Head of caudate nucleus (tissue), 42 donors: ENCODE results near the gene PIWIL4.
"Not testable (repeated sequence)": the region's sequence is repeated elsewhere in the genome, so short reads cannot be mapped to it uniquely, and the experiment has no call there.

Source experiments
- DNase-seq, 42 donors: peaks; one replicate each; pipeline versions ENCODE4 v3.0.0 to v3.0.0-alpha.2; 2020 to 2021; ENCODE audit warnings: mixed read lengths in 7 of 42
- intact Hi-C: fragments of 100-400 bp; cut with DNase I; formaldehyde crosslinking; loops from one replicate; pipeline ENCODE4 v1.15.0; 2022

The PIWIL4 gene

DNA sequence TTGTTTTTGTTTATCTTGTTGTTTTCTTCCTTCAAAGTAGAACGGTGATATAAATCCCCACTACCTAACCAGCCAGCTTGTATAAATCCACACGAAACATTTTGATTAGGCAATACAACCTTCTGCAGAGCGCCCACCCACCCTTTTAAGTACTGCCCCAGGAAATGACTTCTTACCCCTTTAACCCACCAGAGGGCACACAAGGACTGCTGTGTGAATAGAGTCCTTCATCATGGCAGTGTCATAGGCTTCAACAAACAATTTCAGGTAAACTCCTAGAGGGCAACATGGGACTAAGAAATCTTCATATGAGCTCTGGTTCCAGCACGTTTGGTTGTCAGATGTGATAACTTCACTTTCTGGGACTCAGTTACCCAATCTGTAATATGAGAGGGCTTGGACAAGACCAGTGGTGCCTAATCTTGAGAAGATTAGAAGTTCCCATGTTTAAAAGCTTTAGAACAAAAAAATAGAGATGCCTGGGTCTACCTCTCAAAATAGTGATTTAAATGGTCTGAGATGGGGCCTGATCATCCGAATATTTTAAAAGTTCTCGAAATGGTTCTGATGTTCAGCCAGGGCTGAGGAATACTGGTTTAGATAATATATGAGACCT lies 56.1 kb downstream of the PIWIL4 start:
- intact Hi-C loops: no loop called here
- DNase-seq: peak in 31 of 42 donors; percentile 13 to 71 (median 44)

DNA sequence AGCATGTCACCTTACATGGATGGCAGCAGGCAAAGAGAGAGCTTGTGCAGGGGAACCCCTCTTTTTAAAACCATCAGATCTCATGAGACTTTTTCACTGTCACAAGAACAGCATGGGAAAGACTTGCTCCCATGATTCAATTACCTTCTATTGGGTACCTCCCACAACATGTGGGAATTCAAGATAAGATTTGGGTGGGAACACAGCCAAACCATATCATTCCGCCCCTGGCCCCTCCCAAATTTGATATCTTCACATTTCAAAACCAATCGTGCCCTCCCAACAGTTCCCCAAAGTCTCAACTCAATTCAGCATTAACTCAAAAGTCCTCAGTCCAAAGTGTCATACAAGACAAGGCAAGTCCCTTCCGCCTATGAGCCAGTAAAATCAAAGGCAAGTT lies 58.3 kb downstream of the PIWIL4 start:
- DNase-seq, intact Hi-C loops: not testable (repeated sequence)

DNA sequence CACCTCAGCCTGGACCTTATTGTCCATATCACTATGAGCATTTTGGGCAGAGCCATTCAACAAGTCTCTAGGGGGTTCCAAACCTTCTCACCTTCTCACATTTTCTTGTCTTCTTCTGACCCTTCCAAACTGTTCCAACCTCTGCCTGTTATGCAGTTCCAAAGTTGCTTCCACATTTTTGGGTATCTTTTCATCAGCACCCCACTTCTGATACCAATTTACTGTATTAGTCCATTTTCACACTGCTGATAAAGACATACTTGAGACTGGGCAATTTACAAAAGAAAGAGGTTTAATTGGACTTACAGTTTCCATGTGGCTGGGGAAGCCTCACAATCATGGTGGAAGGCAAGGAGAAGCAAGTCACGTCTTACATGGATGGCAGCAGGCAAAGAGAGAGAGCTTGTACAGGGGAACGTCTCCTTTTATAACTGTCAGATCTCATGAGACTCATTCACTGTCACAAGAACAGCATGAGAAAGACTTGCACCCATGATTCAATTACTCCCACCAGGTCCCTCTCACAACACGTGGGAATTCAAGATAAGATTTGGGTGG lies 59.9 kb downstream of the PIWIL4 start:
- DNase-seq, intact Hi-C loops: not testable (repeated sequence)

DNA sequence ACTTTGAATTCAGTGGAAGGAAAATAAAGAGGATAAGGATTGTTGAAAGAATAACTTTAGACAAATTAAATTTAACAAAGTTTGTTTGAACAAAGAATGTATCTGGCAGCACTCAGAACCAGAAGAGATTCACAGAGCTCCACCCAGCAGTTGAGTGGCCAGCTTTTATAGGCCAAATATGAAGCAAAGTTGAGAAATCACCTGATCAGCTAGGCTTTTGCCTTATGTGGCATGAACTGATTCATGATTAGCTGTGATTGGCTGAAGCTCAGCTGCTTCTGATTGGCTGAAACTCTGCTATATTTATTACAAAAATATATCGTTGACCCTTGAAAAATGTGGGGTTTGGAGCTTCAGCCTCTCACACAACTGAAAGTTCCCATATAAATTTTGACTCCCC lies 62.6 kb downstream of the PIWIL4 start:
- DNase-seq: no peak
- intact Hi-C loops: no loop called here

DNA sequence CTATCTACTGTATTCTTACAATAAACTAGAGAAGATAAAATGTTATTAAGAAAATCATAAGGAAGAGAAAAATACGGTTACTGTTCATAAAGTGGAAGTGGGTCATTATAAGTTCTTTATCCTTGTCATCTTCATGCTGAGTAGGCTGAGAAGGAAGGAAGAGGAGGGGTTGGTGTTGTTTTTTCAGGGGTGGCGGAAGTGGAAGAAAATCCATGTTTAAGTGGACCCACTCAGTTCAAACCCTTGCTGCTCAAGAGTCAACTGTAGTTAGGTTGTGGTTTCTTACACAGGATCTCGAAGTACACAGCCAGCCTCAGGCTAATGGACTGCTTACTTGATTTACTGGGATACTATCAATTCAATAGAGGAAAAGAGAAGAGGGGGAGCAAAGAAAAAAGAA lies 63.1 kb downstream of the PIWIL4 start:
- intact Hi-C loops: no loop called here
- no peak for DNase-seq

DNA sequence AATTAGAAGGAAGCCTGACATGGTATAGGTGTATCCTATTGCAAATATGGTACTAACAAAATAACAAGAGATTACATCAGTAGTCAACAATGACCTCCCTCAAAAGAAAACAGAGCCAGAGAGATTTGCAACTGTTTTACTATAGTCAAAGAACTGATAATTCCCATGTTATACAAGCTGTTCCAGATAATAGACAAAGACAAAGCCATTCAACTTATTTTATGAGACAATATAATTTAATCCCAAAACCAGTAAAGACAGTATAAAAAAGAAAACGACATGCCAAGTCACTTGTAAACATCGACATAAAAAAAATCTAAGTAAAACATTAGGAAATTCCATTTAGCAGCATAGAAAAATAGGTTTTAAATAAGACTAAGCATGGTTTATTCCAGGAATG lies 65.2 kb downstream of the PIWIL4 start:
- intact Hi-C loops: no loop called here
- no peak for DNase-seq

DNA sequence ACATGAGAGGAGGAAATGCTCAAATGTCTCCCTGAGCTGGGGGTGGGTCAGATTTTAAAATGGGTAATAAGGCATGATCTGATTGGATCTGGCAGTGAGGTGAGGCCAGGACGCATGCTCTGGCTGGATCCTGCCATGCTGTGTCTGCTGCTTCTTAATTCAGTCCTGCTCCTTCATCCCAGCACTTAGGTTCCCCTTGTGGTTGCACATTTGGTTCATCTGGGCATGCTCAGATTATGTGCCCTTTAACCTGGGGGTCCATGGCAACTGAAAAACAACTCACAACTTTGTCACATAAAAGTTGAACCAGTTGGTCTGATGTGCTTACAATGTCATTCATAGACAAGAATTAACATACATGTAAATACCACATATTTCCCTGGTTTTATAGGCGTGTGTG lies 67.9 kb downstream of the PIWIL4 start:
- no peak for DNase-seq
- intact Hi-C loops: no loop called here

DNA sequence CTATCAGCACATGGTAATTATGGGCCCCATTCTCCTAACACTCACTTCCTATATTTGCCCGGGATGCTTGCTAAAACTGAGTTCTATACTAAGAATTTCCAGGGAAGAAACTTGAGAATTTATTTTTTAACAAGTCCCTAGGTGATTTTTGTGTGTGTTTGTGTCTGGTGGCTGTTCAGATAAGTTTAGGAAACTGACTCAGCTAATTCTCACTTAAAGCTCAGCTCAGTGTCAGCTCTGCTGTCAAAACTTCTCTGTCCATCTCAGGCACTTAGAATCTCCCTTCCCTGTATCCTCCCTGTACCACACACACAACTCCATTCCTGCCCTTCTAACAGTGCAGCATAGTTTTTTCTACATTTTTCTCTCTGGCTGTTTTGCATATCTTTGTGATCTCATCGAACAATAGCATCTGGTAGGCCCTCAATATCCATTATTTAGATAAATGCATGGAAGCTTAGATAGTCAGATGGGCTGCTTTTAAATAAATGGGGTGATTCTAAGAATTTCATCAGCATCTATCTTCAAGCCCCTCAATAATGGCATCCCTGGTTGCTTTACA lies 69.3 kb downstream of the PIWIL4 start:
- DNase-seq: no peak
- intact Hi-C loops: no loop called here

DNA sequence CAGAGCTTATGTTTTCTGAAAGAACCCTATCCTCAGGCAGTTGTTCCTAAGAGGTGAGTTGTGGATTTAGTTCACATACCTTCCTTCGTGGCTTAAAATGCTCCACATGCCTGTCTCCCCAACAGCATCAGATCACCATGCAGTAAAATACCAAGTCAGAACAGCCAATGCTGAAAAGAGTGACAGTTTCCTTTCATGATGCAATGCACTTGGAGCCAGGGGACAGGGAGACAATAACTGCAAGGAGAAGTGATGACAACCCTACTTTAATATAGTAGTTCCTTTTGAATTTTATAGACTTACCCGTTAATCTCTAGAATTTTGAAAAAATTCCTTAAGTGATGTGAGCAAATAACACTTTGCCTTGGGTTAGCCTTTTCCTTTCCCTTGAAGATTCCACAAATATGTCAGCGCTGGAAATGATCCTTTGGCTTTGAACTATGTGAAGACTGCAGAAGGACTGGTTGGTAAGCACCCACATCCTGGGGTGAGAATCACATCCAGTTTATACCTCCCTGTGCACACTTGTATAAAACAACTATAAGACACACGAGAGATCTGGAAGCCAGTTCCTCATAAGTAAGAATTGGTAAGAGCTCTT lies 71.2 kb downstream of the PIWIL4 start:
- no peak for DNase-seq
- intact Hi-C loops: no loop called here

DNA sequence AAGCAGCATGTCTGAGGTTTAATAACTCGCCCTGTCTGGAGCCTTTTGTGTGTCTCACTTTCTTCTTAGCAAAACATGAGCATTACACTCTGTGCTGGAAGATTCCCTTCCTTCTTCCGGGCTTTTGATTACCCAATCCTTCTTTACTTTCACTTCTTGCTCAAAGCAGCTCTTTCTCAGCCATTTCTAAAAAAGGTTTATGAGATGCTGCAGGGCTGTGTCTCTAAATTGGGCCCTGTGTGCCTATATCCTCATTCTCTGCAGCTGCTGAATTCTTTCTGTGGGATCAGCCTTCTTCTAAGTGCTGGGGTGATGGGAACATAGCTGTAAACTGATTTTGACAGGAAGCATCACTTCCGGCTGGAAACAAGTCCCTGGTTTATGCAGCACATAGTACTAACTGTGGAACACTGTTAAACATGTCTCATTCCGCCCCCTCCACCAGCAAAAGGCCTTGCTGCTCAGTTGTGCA lies 71.8 kb downstream of the PIWIL4 start:
- intact Hi-C loops: no loop called here
- peak in 5 of 42 donors; percentile 2 to 38 (median 8) for DNase-seq

DNA sequence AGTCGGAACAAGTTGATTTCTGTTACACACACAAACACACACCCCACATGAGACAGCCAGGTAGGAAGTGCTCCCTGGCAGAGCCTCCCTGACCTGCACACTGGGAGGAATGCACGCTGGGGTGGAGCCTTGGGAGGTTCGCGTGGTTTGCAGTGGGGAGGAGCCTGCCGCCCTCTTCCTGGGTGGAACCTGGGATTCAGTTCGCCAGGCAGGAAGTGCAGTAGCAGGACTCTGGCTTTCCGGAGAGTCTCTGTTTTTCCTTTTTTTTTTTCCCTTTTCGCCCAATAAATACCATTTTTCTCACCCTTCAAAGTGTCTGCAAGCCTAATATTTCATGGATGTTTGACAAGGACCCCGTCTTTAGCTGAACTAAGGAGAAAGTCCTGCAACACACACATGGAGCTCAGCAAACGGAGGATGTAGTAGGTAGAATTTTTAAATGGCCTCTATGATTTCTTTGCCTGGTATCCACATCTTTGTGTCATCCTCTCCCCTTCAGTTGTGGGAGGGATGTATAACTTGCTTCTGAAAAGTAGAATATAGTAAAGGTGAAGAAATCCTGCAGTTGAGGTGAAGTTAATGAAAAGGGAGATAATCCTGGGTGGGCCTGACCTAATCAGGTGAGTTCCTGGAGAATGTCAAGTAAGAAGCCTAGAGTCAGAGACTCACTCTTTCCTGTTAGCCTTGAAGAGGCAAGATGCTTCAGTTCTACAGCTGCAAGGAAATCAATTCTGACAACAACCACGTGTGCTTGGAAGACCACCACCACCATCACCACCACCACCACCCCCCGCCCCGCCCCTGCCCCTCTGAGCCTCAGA lies 72.9 kb downstream of the PIWIL4 start:
- no peak for DNase-seq
- intact Hi-C loops: no loop called here

DNA sequence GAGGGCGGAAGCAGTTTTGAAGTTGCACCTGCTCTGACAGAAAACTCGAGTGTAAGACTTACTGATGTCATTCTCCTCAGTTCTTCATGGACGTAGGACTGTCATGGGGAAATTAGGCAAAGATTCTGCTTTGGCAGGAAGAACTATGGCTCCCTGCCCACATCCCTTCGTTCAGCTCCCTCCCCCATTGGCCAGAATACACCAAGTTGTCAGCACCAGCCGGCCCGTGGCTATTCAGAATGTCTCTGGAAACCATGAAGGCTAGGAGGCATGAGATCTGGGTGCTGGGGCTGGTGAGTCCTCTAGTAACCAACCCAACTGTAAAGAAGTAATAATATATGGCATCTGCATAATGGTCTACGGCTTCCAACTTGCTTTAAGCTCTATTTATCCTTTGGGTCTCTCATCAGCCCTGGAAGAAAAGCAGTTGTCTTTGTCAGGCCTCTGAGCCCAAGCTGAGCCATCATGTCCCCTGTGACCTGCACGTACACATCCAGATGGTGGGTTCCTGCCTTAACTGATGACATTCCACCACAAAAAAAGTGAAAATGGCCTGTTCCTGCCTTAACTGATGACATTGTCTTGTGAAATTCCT lies 74.1 kb downstream of the PIWIL4 start:
- DNase-seq: peak in 13 of 42 donors; percentile 5 to 46 (median 21)
- intact Hi-C loops: no loop called here

DNA sequence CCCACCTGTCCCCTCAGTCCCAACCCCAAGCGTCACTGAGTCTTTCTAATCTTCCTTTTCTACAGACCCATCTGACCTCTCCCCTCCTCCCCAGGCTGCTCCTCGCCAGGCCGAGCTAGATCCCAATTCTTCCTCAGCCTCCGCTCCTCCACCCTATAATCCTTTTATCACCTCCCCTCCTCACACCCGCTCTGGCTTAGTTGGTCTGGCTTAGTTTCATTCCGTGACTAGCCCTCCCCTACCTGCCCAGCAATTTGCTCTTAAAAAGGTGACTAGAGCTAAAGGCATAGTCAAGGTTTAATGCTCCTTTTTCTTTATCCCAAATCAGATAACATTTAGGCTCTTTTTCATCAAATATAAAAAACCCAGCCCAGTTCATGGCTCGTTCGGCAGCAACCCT lies 76.0 kb downstream of the PIWIL4 start:
- intact Hi-C loops, DNase-seq: not testable (repeated sequence)

DNA sequence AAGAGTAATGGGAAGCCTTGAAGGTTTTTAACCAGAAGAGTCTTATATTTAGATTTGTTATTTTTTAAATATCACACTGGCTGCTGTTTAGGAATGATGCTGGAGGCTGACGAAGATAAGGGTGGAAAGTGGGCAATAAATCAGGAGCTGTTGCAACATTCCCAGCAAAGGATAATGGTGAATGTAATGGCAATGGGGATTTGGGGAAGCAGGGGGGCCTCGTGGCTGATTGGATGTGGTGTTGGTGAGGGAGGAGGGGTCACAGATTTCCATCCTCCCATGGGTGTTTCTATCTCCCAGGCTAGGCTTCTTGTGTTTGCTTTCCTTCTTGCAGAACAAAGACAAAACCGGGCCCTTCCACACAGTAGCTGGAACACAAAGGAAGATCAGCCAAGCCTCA lies 80.8 kb downstream of the PIWIL4 start:
- DNase-seq: no peak
- intact Hi-C loops: no loop called here

DNA sequence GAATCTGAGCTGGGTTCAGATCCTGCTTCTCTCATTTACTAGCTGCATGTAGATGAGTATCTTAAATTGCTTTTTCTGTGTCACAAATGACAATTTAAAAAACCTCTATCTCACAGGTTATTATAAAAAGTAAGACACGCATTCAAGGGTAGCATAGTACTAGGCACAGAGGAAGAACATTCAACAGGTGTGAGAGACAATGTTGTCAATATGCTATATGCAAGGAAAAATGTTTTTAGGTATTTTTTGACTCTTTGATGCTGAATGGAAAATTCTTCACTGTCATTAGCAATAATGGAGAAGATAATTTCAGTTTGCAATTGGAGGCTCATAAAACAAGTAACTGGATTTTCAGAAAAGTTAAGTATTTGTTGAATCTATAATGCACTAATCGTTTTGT lies 81.6 kb downstream of the PIWIL4 start:
- no peak for DNase-seq
- intact Hi-C loops: no loop called here

DNA sequence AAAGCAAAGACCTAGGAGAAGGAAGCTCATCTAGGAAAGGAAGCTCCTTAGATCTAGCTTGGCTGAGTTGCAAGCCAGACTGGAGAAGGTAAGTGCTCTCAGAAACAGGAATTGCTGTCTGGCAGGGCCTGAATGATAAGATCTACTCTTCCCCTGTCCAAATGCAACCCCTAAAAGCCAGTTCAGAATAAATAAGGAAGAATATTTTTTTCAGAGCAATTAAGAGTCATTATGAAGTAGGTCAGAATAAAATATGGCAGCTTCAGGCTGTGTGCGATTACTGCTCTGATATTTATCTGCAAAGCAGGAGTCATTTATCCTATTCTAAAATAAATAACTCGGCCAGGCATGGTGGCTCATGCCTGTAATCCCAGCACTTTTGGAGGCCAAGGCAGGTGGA lies 82.1 kb downstream of the PIWIL4 start:
- no peak for DNase-seq
- intact Hi-C loops: no loop called here

DNA sequence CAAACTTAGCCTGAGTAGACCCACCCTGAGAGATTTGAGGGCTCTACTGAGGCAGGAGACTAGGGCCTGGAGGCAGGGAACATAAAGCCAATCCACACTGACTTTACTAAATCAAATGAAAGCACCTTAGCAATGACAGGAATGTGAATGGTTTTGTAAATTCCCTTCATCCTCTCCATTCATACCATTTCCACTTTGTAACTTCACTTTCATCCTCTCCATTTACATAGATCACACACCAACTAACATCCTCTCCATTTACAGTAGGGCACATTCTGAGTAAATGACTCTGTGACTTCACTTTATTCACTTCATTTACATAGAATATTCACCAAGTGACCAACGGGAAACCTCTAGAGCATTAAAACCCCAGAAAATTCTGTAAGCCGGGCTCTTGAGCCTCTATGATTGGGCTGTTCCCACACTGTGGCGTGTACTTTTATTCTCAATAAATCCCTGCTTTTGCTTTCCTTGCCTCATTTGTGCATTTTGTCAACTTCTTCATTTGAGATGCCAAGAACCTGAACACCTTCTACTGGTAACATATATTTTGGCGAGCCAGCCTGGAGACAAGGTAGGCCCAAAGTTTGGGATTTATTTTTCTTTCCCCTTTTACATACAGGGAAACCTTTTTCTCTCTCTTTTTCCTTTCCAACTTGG lies 82.9 kb downstream of the PIWIL4 start:
- no peak for DNase-seq
- intact Hi-C loops: no loop called here

DNA sequence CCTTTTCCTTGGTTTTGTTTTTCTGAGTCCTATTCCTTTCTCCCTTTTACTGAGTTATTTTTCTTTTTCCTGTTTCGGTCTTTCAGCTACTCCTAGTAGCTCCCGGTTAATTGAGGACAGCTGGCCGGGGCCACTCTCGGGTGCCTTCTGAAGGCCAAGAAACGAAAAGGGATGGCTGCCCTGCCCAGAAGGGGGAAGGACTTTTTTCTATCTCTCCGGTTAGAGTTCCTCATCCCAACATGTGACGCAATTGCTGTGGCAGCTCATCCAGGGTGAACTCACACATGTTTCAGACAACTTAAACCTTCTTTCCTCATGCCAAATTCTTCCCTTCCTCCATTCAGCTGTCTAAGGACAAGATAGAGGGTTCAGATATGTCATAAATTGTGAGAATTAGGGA lies 83.6 kb downstream of the PIWIL4 start:
- intact Hi-C loops: no loop called here
- DNase-seq: peak in 25 of 42 donors; percentile 15 to 63 (median 25)

DNA sequence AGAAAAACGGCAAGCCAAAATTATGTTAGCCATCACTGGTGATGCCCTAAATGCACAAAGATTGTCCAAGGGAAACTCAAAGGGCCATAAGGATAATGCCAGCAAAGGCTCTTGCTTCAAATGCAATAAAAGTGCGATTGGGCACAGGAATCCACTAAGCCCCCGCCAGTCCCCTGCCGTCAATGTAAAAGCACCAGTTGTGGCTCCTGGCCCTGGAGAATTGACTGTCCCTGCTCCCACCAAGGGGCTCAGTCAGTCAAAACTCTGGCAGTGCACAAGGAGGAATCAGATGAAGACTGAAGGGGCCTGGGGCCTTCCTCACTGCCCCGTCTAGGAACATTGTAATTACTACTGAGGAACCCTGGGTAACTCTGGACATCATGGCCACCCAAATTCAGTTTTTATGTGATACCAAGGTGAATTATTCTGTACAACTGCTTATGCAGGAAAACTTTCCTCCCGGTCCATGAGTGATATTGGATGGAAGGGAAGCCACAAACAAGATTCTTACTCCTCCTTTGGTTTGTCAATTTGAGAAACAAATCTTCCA lies 85.6 kb downstream of the PIWIL4 start:
- no peak for DNase-seq
- intact Hi-C loops: no loop called here
